HG02885 (cell line): ENCODE measurements around the gene NAALADL2.
"Not testable (repeated sequence)": the region's sequence is repeated elsewhere in the genome, so short reads cannot be mapped to it uniquely, and the experiment has no call there.

Source experiments
- ATAC-seq: cut with Tn5 transposase; IDR thresholded peaks from one replicate; pipeline ENCODE4 v1.9.1; 2021; ENCODE audit warnings: mild to moderate bottlenecking; ENCODE audit not compliant: unreplicated experiment, poor library complexity

Gene NAALADL2

GRCh38 chr3:175391601-175392000 is 532.5 kb downstream of the NAALADL2 start:
- no peak for ATAC-seq

DNA sequence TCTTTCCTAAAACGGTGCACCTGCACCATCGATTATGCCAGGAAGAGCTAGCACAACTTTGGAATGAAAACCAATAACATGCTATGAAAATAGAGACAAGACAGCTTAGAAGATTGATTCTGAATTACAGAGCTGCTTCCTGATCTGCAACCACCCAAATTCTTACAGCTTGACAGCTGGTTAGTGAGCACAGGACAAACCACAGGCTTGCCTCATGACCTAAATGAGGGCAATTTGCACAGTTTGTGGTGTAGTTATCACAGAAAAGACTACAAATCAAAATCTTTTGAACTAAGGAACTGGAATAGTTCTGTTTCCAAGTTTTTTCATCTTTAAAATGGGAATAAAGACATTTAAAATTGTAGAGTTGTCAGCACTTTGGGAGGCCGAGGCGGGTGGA is 533.5 kb downstream of the NAALADL2 start:
- ATAC-seq, result no peak

- no peak for ATAC-seq
These were observed 538.2 kb downstream of the NAALADL2 start for GRCh38 chr3:175397372-175397771.

DNA sequence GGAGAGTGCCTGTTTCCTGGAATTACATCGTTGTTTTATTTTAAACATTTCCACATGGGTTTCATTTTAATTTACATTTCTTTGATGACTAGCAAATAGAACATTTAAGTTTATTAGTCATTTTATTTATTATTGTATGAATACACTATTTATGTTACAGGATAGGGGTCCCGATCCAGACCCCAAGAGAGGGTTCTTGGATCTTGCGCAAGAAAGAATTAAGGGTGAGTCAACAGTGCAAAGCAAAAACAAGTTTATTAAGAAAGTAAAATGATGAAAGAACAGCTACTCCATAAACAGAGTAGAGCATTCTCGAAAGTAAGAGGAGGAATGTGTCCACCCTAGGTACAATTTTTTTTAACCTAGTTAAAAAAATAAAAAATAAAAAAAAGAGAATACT is 539.5 kb downstream of the NAALADL2 start:
- no peak for ATAC-seq

DNA sequence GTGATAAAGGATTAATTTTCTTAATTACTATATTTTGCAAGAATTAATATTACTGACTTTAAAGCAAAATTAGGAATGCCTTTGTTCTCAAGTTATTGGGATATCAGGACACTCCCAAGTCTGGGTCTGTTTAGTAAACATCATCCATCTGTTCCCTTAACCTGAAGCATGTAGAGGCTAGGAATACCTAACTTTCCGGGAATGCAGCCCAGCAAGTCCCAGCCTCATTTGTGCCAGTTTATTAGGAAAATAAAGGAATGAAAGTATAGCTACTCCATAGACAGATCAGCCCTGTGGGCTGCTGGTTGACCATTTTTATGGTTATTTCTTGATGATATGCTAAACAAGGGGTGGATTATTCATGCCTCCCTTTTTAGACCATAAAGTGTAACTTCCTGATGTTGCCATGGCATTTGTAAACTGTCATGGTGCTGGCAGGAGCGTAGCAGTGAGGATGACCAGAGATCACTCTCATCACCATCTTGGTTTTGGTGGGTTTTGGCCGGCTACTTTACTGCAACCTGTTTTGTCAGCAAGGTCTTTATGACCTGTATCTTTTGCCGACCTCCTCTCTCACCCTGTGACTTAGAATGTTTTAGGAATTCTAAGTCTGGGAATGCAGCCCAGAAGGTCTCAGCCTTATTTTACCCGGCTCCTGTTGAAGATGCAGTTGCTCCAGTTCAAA is 540.2 kb downstream of the NAALADL2 start:
- no peak for ATAC-seq

DNA sequence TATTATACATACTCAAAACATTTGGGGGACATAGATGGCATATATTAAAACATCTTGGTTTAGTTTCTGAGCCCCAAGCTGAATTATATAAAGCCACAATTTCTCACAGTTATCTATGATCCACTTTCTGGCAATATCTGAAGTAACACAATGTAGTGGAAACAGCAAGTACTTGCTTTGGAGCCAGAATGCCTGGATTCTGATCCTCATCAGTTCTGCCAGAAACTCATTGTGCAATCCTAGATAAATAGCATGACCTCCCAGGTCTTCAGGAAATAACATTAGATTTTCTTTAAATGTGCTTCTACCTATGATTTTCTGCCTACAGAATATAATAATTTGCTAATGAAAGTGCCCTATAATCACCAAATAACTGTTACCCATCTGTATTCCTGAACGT is 544.9 kb downstream of the NAALADL2 start:
- no peak for ATAC-seq

GRCh38 chr3:175404621-175405020 is 545.5 kb downstream of the NAALADL2 start:
- ATAC-seq, result no peak

DNA sequence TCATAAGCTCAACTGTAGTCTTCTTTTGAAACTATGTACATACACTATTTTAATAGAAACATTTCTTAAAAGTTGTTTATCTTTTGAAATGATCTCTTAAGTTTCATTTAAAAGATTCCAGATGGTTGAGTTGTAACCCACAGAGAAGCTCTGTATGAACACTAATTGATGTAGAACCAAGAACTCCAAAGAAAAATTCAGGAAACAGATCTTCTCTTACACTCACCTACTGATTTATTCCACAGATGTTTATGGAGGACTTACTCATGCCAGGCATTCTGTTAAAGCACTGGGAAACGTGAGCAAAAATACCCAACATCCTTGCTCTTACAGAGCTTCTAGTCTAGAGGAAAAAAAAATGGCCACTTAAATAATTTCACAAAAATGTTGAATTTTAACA is 551.1 kb downstream of the NAALADL2 start:
- no peak for ATAC-seq

DNA sequence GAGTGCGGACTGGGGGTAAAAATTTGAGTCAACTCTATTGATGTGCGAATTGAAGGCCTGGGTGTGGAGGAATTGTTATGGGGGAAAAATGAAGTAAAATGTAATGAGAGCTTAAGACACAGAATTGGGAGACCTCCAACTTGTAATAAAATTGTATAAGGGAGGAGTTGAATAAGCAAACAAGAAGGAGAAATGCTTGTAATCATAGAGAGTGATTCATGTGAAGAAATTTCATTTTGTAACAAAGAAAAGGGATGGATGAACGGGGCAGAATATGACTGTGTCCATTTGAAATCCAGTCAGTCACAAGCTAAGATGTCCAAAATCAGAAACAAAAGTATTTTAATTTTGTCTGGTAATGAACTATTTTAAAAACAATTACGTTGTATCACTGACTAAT is 552.3 kb downstream of the NAALADL2 start:
- no peak for ATAC-seq

DNA sequence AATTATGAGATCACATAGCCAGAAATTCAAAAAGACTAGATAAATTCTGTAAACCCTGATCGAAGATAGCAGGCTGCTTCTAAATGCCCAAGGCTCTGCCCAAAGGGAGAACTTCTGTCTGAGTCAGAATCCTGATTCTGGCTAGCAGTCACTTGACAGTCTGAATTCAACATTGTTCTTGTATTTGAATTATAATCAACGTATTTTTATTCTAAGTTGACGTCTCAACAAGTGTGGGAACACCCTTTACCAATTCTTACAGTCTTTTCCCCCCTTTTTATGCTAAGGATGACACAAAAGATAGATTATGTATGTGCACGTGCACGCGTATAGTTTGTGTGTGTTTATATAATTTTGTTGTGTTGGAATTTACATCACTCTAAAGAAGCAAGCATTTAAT is 552.8 kb downstream of the NAALADL2 start:
- ATAC-seq, result no peak

DNA sequence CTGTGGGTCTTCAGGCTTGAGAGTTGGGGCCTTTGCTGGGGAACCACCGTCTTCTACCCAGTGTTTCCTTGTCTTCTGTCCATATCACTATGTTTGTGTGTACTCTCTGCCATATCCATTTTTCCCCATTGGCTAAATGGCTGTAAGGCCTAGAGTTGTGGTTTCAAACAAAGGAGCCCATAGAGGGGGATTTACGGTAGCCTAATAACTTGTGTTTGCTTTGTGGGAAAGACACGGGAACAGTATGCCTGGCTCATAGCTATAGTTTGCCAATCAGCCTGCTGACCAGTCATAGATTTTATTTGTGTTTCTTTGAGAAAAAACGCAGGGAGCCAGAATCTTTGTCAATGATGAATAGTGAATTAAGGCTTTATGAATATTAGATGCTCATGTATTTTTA is 554.8 kb downstream of the NAALADL2 start:
- no peak for ATAC-seq

DNA sequence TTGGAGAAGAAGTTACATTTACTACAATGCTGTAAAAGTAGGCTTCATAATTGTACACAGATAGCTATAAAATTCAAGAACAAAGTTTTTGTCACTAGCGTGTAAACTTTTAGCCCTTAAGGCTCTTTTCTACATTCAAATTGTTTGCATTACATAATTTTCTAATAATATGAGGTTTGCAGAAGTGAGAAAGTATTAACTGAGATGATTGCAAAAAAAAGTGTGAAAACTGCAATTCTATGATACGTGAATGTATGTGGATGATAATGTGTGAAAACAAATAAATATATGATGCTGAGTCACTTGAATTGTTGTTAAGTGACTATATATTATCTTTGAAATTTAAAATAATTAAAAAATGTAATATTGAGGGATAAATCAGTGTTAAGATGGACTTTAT is 557.5 kb downstream of the NAALADL2 start:
- ATAC-seq, result no peak

- ATAC-seq, result no peak
These were observed 558.3 kb downstream of the NAALADL2 start for GRCh38 chr3:175417426-175417825.

DNA sequence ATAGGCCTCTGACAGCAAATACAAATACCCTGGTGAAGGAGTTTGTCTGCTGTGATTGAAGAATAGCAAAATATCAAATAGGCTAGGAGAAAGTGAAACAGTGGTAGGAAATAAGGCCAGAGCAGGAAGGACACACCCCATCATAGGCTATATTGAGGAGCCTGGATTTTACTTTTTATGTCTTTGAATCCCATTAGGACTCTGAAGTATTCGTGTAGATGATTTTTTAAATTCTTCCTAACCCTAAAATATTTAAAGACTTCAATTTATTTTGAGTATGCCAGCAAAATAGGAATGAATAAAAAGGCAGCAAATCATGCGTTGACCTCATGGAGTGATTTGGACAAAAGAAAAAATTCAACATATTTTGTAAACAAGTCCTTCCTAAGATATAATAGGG is 562.8 kb downstream of the NAALADL2 start:
- no peak for ATAC-seq

DNA sequence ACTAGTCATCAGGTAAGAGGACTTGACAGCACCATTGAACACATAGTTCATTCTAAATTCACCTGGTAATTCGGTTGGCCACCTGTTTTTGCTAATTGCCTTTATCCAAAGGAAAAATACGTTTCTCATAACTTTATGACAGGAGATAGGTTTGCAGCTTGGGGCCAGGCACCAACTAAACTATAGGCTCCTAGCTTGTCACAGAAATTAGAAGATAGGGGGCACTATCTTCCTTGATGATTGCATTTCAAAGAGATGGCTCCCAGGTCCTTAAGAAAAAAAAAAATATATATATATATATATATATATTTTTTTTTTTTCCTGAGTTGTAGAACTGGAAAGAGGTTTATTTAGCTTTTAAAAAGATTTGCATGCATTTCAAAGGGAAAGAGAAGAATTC is 563.6 kb downstream of the NAALADL2 start:
- no peak for ATAC-seq

- ATAC-seq, result not testable (repeated sequence)
These were observed 564.7 kb downstream of the NAALADL2 start for GRCh38 chr3:175423848-175424247.

GRCh38 chr3:175426805-175427204 is 567.7 kb downstream of the NAALADL2 start:
- ATAC-seq, result no peak

GRCh38 chr3:175428466-175428865 is 569.3 kb downstream of the NAALADL2 start:
- no peak for ATAC-seq

- no peak for ATAC-seq
These were observed 572.0 kb downstream of the NAALADL2 start for GRCh38 chr3:175430983-175431773.

GRCh38 chr3:175432376-175433025 is 573.4 kb downstream of the NAALADL2 start:
- ATAC-seq, result no peak

- ATAC-seq, result no peak
These were observed 574.0 kb downstream of the NAALADL2 start for GRCh38 chr3:175433026-175433674.
